Neural cell (in vitro differentiated cells): Measurements from ENCODE around the gene SFMBT1. TPM values are rescaled to one million over a fixed set of nuclear protein-coding genes. Genes with fewer than 3 reads are reported as not detected.

Experiments
- H2AFZ ChIP-seq: fragments of 200-600, 300-800 bp; sonication (generic), shearing (Covaris generic); 2 replicates; pipeline ENCODE4 v1.6.0; 2014; ENCODE audit warnings: low read depth, mild to moderate bottlenecking, antibody characterized with exemption, low read length, moderate library complexity
- H3F3A ChIP-seq: fragments of 200-600 bp; shearing (Covaris generic); 2 replicates; pipeline ENCODE4 v1.6.1; 2016; ENCODE audit warnings: mild to moderate bottlenecking, moderate library complexity, mixed read lengths, antibody characterized with exemption, low read length; ENCODE audit not compliant: insufficient read depth, poor library complexity, severe bottlenecking
- H3K27ac ChIP-seq: fragments of 200-600, 300-800 bp; sonication (generic), shearing (Covaris generic); 2 replicates; pipeline ENCODE4 v1.5.1; 2014; ENCODE audit warnings: mild to moderate bottlenecking, low read length, moderate library complexity
- H3K27me3 ChIP-seq: fragments of 300-800, 200-600 bp; sonication (generic), shearing (Covaris generic); 2 replicates; pipeline ENCODE4 v1.6.0; 2014; ENCODE audit warnings: mild to moderate bottlenecking, low read depth, low read length, moderate library complexity; ENCODE audit not compliant: insufficient read depth
- H3K36me3 ChIP-seq: fragments of 300-800, 200-600 bp; sonication (generic), shearing (Covaris generic); 2 replicates; pipeline ENCODE4 v1.5.1; 2014; ENCODE audit warnings: mild to moderate bottlenecking, antibody characterized with exemption, low read length, moderate library complexity; ENCODE audit not compliant: insufficient read depth
- H3K4me2 ChIP-seq: fragments of 300-800, 200-600 bp; sonication (generic), shearing (Covaris generic); 2 replicates; pipeline ENCODE4 v1.6.0; 2014; ENCODE audit warnings: mild to moderate bottlenecking, low read length
- H3K4me3 ChIP-seq: fragments of 300-800, 200-600 bp; sonication (generic), shearing (Covaris generic); 2 replicates; pipeline ENCODE4 v1.5.1; 2014; ENCODE audit warnings: mild to moderate bottlenecking, low read length, moderate library complexity
- H3K79me2 ChIP-seq: fragments of 200-600 bp; shearing (Covaris generic); replicated peaks from 2 replicates; pipeline ENCODE4 v1.6.0; 2014; ENCODE audit warnings: mild to moderate bottlenecking, low read length, moderate library complexity; ENCODE audit not compliant: insufficient read depth
- H3K9ac ChIP-seq: fragments of 300-800, 200-600 bp; sonication (generic), shearing (Covaris generic); 2 replicates; pipeline ENCODE4 v1.6.1; 2016; ENCODE audit warnings: mild to moderate bottlenecking, low read length, mixed read lengths
- H3K9me2 ChIP-seq: fragments of 200-600 bp; shearing (Covaris generic); 2 replicates; pipeline ENCODE4 v1.6.1; 2016; ENCODE audit warnings: mild to moderate bottlenecking, low read length, mixed read lengths; ENCODE audit not compliant: insufficient read depth
- H3K9me3 ChIP-seq: fragments of 200-600, 300-800 bp; sonication (generic), shearing (Covaris generic); 2 replicates; pipeline ENCODE4 v1.6.1; 2016; ENCODE audit warnings: mild to moderate bottlenecking, mixed run types, low read length, moderate library complexity, mixed read lengths
- H4K20me1 ChIP-seq: fragments of 200-600 bp; shearing (Covaris generic); 2 replicates; pipeline ENCODE4 v1.6.1; 2016; ENCODE audit warnings: mild to moderate bottlenecking, mixed run types; ENCODE audit not compliant: insufficient read depth
- EP300 ChIP-seq: fragments of 450-650 bp; conservative IDR thresholded peaks from 2 replicates; pipeline ENCODE4 v1.6.1; 2014; ENCODE audit warnings: antibody characterized with exemption, mild to moderate bottlenecking, moderate library complexity; ENCODE audit not compliant: poor library complexity, severe bottlenecking
- EZH2 ChIP-seq: fragments of 200-600, 300-800 bp; shearing (Covaris generic), sonication (generic); IDR thresholded peaks from 2 replicates; pipeline ENCODE4 v1.6.1; 2014; ENCODE audit warnings: antibody characterized with exemption, low read length, borderline replicate concordance, mild to moderate bottlenecking; ENCODE audit not compliant: insufficient read depth, poor library complexity, severe bottlenecking
- MXI1 ChIP-seq: fragments of 450-650 bp; conservative IDR thresholded peaks from 2 replicates; pipeline ENCODE4 v1.6.1; 2014; ENCODE audit warnings: antibody characterized with exemption, mild to moderate bottlenecking; ENCODE audit not compliant: poor library complexity, severe bottlenecking
- POLR2AphosphoS5 ChIP-seq: IDR thresholded peaks from 2 replicates; pipeline ENCODE4 v1.6.1; 2012
- RAD21 ChIP-seq: fragments of 450-650 bp; conservative IDR thresholded peaks from 2 replicates; pipeline ENCODE4 v1.6.1; 2014; ENCODE audit warnings: antibody characterized with exemption, mild to moderate bottlenecking, moderate library complexity
- SMC3 ChIP-seq: fragments of 450-650 bp; conservative IDR thresholded peaks from 2 replicates; pipeline ENCODE4 v1.6.1; 2014; ENCODE audit warnings: antibody characterized with exemption, mild to moderate bottlenecking, moderate library complexity; ENCODE audit not compliant: poor library complexity
- TAF1 ChIP-seq: IDR thresholded peaks from 2 replicates; pipeline ENCODE4 v1.6.1; 2012; ENCODE audit warnings: low read depth
- polyA plus RNA-seq: library from polyadenylated mRNA; depleted of rRNA; stranded (reverse); fragments of >200 nt; gene quantifications from 2 replicates; pipeline ENCODE4 v1.2.3, GENCODE V29; 2014
- TF ChIP-seq, protein P1 (sequence below): fragments of 450-650 bp; IDR thresholded peaks from 2 replicates; pipeline ENCODE4 v1.5.1; 2014; ENCODE audit warnings: antibody characterized with exemption, mild to moderate bottlenecking, moderate library complexity; ENCODE audit not compliant: poor library complexity, severe bottlenecking
- TF ChIP-seq, protein P2 (sequence below): IDR thresholded peaks from 2 replicates; pipeline ENCODE4 v1.6.1; 2012; ENCODE audit warnings: borderline replicate concordance

The SFMBT1 gene
- polyA plus RNA-seq, 1 donor from 2014 or later = 17.3 TPM

DNA sequence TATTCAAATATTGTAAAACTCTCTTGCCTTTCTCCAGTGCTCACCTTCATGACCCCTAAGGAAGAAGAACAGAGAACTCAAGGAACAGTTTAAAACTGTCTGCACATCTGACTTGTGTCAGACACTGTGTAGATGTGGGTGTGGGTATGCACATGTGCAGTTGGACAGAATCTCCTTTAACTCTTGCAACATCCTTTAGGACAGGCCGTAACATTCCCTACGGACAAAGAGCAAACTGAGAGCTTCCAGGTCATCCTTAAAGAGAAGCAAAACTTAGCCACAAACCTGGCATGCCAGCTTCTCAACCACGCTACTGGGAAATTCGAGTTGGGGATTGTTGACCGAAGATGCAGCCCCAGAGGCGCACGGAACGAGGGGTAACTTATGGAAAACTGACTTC, 4.1 kb upstream of the SFMBT1 start:
- no peak overlapping the region for H3K9ac ChIP-seq
- H3K4me3 ChIP-seq = no peak overlapping the region
- no peaks in the 10 kb centered on the region for H3K9me2 ChIP-seq
- no peaks in the 10 kb centered on the region for H3K9me3 ChIP-seq
- TF ChIP-seq RAD21 (no peak), POLR2AphosphoS5 (no peak), EZH2 (no peak), SMC3 (no peak), TAF1 (no peak), MXI1 (no peak), EP300 (no peak)
- TF ChIP-seq, protein P1, sequence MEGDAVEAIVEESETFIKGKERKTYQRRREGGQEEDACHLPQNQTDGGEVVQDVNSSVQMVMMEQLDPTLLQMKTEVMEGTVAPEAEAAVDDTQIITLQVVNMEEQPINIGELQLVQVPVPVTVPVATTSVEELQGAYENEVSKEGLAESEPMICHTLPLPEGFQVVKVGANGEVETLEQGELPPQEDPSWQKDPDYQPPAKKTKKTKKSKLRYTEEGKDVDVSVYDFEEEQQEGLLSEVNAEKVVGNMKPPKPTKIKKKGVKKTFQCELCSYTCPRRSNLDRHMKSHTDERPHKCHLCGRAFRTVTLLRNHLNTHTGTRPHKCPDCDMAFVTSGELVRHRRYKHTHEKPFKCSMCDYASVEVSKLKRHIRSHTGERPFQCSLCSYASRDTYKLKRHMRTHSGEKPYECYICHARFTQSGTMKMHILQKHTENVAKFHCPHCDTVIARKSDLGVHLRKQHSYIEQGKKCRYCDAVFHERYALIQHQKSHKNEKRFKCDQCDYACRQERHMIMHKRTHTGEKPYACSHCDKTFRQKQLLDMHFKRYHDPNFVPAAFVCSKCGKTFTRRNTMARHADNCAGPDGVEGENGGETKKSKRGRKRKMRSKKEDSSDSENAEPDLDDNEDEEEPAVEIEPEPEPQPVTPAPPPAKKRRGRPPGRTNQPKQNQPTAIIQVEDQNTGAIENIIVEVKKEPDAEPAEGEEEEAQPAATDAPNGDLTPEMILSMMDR = no peak
- TF ChIP-seq, protein P2, sequence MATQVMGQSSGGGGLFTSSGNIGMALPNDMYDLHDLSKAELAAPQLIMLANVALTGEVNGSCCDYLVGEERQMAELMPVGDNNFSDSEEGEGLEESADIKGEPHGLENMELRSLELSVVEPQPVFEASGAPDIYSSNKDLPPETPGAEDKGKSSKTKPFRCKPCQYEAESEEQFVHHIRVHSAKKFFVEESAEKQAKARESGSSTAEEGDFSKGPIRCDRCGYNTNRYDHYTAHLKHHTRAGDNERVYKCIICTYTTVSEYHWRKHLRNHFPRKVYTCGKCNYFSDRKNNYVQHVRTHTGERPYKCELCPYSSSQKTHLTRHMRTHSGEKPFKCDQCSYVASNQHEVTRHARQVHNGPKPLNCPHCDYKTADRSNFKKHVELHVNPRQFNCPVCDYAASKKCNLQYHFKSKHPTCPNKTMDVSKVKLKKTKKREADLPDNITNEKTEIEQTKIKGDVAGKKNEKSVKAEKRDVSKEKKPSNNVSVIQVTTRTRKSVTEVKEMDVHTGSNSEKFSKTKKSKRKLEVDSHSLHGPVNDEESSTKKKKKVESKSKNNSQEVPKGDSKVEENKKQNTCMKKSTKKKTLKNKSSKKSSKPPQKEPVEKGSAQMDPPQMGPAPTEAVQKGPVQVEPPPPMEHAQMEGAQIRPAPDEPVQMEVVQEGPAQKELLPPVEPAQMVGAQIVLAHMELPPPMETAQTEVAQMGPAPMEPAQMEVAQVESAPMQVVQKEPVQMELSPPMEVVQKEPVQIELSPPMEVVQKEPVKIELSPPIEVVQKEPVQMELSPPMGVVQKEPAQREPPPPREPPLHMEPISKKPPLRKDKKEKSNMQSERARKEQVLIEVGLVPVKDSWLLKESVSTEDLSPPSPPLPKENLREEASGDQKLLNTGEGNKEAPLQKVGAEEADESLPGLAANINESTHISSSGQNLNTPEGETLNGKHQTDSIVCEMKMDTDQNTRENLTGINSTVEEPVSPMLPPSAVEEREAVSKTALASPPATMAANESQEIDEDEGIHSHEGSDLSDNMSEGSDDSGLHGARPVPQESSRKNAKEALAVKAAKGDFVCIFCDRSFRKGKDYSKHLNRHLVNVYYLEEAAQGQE = no peak
- H2AFZ ChIP-seq = no peak overlapping the region
- H3F3A ChIP-seq = no peaks in the 10 kb centered on the region
- no peaks in the 10 kb centered on the region for H4K20me1 ChIP-seq
- no peaks in the 10 kb centered on the region for H3K79me2 ChIP-seq
- H3K4me2 ChIP-seq = no peak overlapping the region
- no peaks in the 10 kb centered on the region for H3K36me3 ChIP-seq
- peaks cover 19% of the 10 kb centered on the region for H3K27me3 ChIP-seq
- H3K27ac ChIP-seq = no peak overlapping the region

DNA sequence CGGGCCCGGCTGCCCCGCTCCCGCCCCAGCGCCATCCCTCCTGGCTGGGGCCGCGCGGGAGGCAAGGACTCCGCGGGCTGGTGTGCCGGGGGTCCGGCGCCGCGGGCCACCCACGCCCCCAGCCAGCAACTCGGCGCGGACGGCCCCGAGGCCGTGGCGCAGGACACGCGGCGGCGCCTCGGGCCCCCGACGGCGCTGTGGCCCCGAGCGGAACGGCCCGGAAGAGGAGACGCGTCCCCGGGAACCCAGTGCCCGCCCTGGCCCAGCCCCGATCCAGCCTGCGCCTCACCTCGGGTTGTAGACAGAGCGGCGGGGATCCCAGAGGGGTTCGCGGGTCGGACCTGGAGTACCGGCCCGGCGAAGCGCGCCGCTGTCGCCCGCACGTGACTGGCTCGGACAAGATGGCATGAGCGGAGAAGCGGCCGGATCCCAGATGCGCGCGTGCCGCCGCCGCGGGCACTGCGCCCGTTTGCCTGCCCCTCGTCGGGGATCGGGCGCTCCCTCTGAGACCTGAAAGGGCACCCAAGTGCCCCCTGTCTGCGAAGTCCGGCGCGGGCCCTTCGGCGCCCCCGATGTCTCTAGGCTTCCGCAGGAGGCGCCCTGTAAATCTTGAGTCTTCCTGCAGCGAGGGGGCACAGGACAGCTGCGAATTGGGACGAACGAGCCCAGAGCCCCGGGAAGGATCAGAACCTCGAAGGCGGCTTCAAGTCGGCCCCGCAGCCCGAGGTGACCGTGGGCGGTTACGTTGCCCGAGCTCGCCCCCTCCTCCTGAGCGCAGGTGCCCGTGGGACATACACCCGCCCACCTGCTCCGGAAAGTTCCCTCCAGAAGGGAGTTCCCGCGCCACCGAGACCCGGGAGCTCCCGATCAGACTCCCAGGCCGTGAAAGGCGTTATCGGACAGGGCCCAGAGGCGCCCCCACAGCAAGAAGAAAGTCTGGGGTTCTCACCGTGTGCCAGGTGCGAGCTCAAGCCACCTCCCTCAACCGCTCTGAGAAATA, 598 bp upstream of the SFMBT1 start:
- no peaks in the 10 kb centered on the region for H3K9me2 ChIP-seq
- no peak overlapping the region for H3K4me2 ChIP-seq
- TF ChIP-seq, protein P1 = peak; percentile 61
- TF ChIP-seq EZH2 (no peak), MXI1 (peak; percentile 62)
- peak overlapping the region; percentile 21 for H2AFZ ChIP-seq
- no peaks in the 10 kb centered on the region for H3K9me3 ChIP-seq
- H3K27me3 ChIP-seq = peaks cover 19% of the 10 kb centered on the region
- H4K20me1 ChIP-seq = no peaks in the 10 kb centered on the region
- H3K79me2 ChIP-seq = peaks cover 16% of the 10 kb centered on the region
- no peaks in the 10 kb centered on the region for H3F3A ChIP-seq
- no peaks in the 10 kb centered on the region for H3K36me3 ChIP-seq
- H3K27ac ChIP-seq = no peak overlapping the region
- H3K9ac ChIP-seq = peak overlapping the region; percentile 72
- H3K4me3 ChIP-seq = peak overlapping the region; percentile 75
